ENCODE results near the gene SAMD1.

The SAMD1 gene

DNA sequence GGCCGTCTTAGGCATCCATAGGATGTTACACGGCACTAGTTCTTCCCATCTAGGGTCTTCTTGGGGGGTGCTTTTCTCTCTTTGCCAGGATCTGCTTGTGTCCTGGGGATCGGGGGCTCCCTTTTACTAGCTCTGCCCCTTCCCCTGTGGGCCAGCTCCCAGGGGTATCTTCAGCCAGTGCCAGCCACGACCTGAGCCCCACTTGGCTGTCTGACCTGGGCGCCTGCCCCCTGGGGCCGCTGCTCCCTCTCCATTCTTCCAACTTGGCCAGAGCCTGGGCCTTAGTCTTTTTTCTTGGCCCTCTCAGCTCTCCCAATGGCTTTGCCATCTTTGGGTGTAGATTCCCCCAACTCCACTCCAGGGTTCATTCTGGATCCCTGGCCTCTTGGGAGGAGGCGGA lies 23.9 kb upstream of the SAMD1 start:
- Histone ChIP-seq H3K27ac (no peak overlapping the region), H3K9ac (0 out of 2 replicates have a peak overlapping the region, but pooled peaks have one; percentile 8), H4K20me1 (peaks cover 54% of the 10 kb centered on the region), H3K9me3 (no peaks in the 10 kb centered on the region), H3K4me3 (no peak overlapping the region), H3K4me2 (peak overlapping the region; percentile 99), H3K27me3 (no peaks in the 10 kb centered on the region), H3K36me3 (no peaks in the 10 kb centered on the region; the same call in 1 of the 2 replicates), H3K4me1 (peaks cover 63% of the 10 kb centered on the region)
- TF ChIP-seq Cebpa-rat (IDR thresholded peaks at IDR 0.05), result no peak

DNA sequence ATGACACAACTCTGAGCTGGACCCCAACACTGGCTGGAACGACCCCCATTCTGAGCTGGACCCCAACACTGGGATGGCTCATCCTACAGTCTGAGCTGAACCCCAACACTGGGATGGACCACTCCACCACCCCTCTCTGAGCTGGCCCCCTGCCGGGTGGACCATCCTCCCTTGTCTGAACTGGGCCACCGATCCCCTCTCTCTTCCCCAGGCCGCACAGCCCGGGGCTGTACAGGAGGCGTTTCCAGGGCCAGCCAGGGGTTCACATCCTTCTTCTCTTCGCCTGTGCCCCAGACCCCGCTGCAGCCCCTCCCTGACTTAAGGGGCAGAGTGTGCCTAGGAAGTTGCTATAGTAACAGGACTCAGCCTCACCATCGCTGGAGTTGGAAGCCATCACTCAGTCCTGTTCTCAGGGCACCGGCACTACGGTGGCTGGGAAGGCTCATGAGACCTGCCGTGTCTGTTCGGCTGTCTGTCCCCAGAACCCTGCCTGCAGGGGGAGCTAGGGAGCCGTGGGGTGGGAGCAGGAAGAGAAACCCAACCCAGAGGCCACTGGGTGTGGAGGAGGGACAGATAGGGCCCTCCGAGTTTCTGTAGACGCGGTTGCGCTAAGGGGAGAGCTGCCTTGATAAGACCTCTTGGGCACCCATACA lies 23.3 kb upstream of the SAMD1 start:
- no peak for TF ChIP-seq Cebpa-rat (IDR thresholded peaks at IDR 0.05)

DNA sequence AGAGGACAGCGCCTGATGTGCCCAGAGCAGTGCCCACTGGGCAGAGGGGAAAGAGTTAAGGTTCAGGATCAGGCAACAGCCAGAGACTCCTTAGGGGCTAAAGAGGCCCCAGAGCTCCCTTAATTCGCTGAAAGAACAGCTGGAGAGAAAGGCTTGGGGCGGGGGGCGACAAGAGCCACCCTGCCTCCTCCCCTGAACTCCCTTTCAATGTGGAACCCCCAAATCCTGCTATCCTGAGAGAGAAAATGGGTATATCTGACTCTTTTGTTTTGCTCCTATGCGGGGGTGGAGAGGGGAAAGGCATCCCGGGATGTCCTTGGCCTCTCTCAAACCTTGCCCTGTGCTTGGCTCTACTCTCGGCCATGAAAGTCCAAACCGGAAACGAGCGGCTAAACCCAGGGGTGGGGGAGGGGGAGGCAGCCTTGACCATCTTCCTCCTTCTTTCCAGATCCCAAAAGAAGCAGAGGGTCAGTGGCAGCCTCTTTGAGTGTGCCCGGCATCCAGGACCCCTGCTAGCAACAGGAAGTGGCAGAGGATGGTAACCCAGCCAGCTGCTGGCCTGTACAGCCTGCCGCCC lies 22.3 kb upstream of the SAMD1 start:
- TF ChIP-seq Cebpa-rat (IDR thresholded peaks at IDR 0.05), result no peak
- Histone ChIP-seq H3K4me1 (peaks cover 49% of the 10 kb centered on the region), H3K9me3 (no peaks in the 10 kb centered on the region), H3K36me3 (peaks cover 2% of the 10 kb centered on the region; the same call in 1 of the 2 replicates), H3K27me3 (no peaks in the 10 kb centered on the region), H3K4me3 (no peak overlapping the region), H3K27ac (peak overlapping the region; percentile 26; the same call in 1 of the 2 replicates), H3K9ac (0 out of 2 replicates have a peak overlapping the region, but pooled peaks have one; percentile 46), H4K20me1 (peaks cover 57% of the 10 kb centered on the region), H3K4me2 (peak overlapping the region; percentile 44; the same call in 1 of the 2 replicates)

More for the DNA sequence above, 23.3 kb upstream of the SAMD1 start:
- H3K9ac ChIP-seq, result no peak overlapping the region
- no peaks in the 10 kb centered on the region for H3K27me3 ChIP-seq
- peak overlapping the region; percentile 44; the same call in 1 of the 2 replicates for H3K4me2 ChIP-seq
- no peaks in the 10 kb centered on the region for H3K36me3 ChIP-seq
- no peak overlapping the region for H3K4me3 ChIP-seq
- H4K20me1 ChIP-seq, result peaks cover 54% of the 10 kb centered on the region
- H3K27ac ChIP-seq, result no peak overlapping the region
- H3K4me1 ChIP-seq, result peaks cover 57% of the 10 kb centered on the region
- no peaks in the 10 kb centered on the region for H3K9me3 ChIP-seq

DNA sequence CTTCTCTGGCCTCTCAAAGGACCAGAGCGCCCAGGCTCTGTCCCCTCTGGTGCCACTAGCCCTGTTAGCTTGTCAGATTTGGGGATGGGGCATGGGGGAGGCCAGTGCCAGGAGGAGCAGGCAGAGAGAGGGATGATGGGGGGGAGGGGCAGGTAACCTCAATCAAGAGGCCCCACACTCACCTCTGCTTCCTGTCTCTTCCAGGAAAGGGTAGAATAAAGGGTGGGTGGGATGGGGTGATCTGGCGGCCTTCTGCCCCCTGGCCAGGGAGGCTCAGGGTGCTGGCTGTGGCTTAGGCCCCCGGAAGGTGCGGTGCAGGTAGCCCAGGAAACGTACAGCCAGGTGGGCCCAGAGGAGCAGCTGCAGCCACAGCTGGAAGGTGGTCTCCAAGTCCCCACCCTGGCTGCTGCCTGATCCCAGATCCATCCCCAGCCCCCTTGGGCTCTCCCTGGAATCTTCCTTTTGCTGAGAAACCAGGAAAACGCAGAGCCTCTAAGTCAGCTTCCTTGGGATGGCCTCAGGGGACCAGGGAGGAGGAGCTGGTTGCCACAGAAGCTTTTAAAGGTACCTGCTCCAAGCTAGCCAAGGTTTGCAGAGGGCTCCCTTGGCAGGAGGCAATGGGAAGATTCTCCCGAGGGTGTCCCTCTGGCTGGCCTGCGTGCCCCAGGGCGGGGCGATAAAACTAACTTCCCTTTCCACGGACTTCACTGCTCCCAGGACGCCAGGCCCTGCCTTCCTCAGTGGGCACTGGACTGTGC lies 21.7 kb upstream of the SAMD1 start:
- H3K27me3 ChIP-seq, result no peaks in the 10 kb centered on the region
- H4K20me1 ChIP-seq, result peaks cover 61% of the 10 kb centered on the region
- peak overlapping the region; percentile 26; the same call in 1 of the 2 replicates for H3K27ac ChIP-seq
- no peak overlapping the region for H3K4me3 ChIP-seq
- H3K4me2 ChIP-seq, result peak overlapping the region; percentile 44
- H3K36me3 ChIP-seq, result peaks cover 8% of the 10 kb centered on the region; the same call in 1 of the 2 replicates
- peak overlapping the region; percentile 46; the same call in 1 of the 2 replicates for H3K9ac ChIP-seq
- no peaks in the 10 kb centered on the region for H3K9me3 ChIP-seq
- peaks cover 49% of the 10 kb centered on the region for H3K4me1 ChIP-seq
- no peak for TF ChIP-seq Cebpa-rat (IDR thresholded peaks at IDR 0.05)

DNA sequence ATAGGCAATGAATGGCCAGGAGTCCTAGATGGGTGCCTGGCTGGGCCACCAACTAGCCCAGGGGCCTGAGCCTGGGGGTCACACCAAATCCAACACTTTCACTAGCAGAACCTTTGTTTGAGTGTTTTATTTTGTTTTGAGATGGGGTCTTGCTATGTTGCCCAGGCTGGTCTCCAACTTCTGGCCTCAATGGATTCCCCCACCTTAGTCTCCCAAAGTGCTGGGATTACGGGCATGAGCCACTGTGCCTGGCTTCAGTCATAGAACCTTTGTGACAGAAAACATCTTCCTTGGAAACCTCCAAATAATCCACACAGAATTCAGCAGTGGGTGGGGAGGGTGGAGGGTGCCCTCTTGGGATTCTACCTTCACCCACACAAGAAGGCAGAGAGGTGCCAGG lies 20.9 kb upstream of the SAMD1 start:
- no peaks in the 10 kb centered on the region for H3K9me3 ChIP-seq
- TF ChIP-seq Cebpa-rat (IDR thresholded peaks at IDR 0.05), result no peak
- H3K36me3 ChIP-seq, result peaks cover 11% of the 10 kb centered on the region; the same call in 1 of the 2 replicates
- no peak overlapping the region for H3K27ac ChIP-seq
- no peak overlapping the region for H3K4me2 ChIP-seq
- H3K27me3 ChIP-seq, result no peaks in the 10 kb centered on the region
- H4K20me1 ChIP-seq, result peaks cover 54% of the 10 kb centered on the region
- no peak overlapping the region for H3K4me3 ChIP-seq
- peaks cover 42% of the 10 kb centered on the region for H3K4me1 ChIP-seq
- H3K9ac ChIP-seq, result no peak overlapping the region

DNA sequence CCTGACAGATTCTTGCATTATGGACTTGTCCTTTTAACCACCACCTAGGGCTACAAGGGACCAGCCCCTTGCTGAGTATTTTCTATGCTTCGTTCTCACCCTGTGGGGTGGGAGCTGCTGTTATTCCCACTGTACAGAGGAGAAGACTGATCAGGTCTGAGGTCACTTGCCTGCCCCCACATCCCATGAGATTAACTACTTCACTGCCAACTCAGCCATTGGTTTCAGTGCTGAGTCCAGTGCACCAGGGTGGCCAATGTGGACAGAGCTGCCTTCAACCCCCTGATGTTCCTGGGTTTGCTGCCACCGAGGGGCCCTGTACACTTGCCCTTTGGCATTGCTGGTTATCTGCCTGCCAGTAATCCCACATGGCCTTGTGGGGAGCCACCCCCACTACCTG lies 20.1 kb upstream of the SAMD1 start:
- H3K4me3 ChIP-seq, result no peak overlapping the region
- peaks cover 19% of the 10 kb centered on the region for H3K36me3 ChIP-seq
- peaks cover 45% of the 10 kb centered on the region for H4K20me1 ChIP-seq
- no peak overlapping the region for H3K27ac ChIP-seq
- H3K9ac ChIP-seq, result no peak overlapping the region
- no peak for TF ChIP-seq Cebpa-rat (IDR thresholded peaks at IDR 0.05)
- H3K4me2 ChIP-seq, result no peak overlapping the region
- H3K27me3 ChIP-seq, result no peaks in the 10 kb centered on the region
- no peaks in the 10 kb centered on the region for H3K9me3 ChIP-seq
- H3K4me1 ChIP-seq, result peaks cover 34% of the 10 kb centered on the region

DNA sequence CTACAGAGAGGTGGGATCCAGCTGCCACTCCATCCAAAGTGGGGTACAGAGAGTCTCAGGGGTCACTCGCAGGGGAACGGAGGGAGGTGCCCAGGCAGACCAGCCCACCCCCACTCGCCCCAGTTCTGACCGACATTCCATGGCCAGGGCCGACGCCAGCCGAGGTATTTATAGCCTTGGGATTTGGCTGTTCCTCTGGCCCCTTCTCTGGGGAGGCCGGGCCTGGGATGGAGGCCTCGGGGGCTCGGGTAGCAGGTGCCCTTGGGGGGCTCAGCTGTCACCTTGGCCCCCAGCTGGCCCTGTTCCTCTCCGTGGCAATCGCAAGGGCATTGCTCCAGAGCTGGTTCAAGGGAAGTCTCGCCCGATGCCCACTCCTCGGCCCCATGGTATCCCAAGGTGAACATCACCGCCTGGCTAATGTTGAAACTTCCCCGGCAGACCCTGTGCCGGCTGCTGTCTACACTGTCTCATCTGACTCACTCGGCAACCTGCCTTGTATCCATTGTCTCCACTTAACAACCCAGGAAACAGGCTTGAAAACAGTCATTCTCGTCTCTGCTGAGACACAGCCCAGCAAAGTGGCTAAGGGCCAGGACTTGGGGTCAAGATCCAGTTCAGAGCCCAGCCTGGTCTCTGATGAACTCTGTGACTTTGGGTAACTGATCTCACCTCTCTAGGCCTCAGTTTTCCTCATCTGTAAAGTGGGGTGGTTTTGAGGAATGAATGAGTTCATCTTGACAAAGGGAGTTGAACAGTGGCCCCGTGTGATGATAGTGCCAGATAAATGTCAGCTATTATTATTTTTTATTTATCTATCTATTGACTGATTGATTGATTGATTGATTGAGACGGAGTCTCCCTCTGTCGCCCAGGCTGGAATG lies 17.3 kb upstream of the SAMD1 start:
- TF ChIP-seq Cebpa-rat (IDR thresholded peaks at IDR 0.05), result no peak
- Histone ChIP-seq H4K20me1 (peaks cover 21% of the 10 kb centered on the region), H3K4me3 (no peak overlapping the region), H3K4me2 (no peak overlapping the region), H3K9ac (no peak overlapping the region), H3K27me3 (no peaks in the 10 kb centered on the region), H3K27ac (no peak overlapping the region), H3K9me3 (no peaks in the 10 kb centered on the region), H3K4me1 (peaks cover 7% of the 10 kb centered on the region), H3K36me3 (peaks cover 40% of the 10 kb centered on the region)

- Histone ChIP-seq H3K9ac (no peak overlapping the region), H4K20me1 (peaks cover 14% of the 10 kb centered on the region; the same call in 1 of the 2 replicates), H3K4me1 (no peaks in the 10 kb centered on the region; the same call in 1 of the 2 replicates), H3K27ac (no peak overlapping the region), H3K27me3 (no peaks in the 10 kb centered on the region), H3K36me3 (peaks cover 50% of the 10 kb centered on the region), H3K9me3 (no peaks in the 10 kb centered on the region), H3K4me3 (no peak overlapping the region), H3K4me2 (no peak overlapping the region)
- no peak for TF ChIP-seq Cebpa-rat (IDR thresholded peaks at IDR 0.05)
Observed at GRCh38 chr19:14106840-14107239, 16.3 kb upstream of the SAMD1 start.

DNA sequence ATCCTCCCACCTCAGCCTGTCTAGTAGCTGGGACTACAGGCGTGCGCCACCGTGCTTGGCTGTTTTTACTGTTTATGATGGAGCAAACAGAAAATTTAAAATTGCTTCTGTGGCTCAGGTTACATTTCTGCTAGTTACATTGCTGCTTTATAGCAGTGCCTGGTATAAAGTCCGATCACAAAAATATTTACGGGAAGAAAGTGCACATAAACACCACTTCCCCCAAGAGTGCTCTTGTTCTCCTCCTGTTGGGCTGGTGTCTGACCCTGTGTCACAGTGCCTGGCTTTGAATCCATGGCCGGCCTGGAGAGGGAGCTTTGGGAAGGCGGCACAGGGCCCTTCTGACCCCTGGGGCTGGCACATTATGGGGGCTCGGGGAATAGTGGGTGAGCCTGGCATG lies 15.1 kb upstream of the SAMD1 start:
- Histone ChIP-seq H3K9ac (no peak overlapping the region), H3K27ac (no peak overlapping the region), H3K9me3 (no peaks in the 10 kb centered on the region), H4K20me1 (peaks cover 8% of the 10 kb centered on the region; the same call in 1 of the 2 replicates), H3K27me3 (no peaks in the 10 kb centered on the region), H3K4me1 (no peaks in the 10 kb centered on the region; the same call in 1 of the 2 replicates), H3K36me3 (peaks cover 61% of the 10 kb centered on the region), H3K4me2 (no peak overlapping the region), H3K4me3 (no peak overlapping the region)
- TF ChIP-seq Cebpa-rat (IDR thresholded peaks at IDR 0.05), result no peak

Data from BLaER1 (cell line).